ENCODE results near the gene KCNN4.
A peak's percentile ranks its signal among the peaks of the same experiment; 100 is the strongest.
"Not testable (repeated sequence)": the region's sequence is repeated elsewhere in the genome, so short reads cannot be mapped to it uniquely, and the experiment has no call there.

KCNN4 gene

DNA sequence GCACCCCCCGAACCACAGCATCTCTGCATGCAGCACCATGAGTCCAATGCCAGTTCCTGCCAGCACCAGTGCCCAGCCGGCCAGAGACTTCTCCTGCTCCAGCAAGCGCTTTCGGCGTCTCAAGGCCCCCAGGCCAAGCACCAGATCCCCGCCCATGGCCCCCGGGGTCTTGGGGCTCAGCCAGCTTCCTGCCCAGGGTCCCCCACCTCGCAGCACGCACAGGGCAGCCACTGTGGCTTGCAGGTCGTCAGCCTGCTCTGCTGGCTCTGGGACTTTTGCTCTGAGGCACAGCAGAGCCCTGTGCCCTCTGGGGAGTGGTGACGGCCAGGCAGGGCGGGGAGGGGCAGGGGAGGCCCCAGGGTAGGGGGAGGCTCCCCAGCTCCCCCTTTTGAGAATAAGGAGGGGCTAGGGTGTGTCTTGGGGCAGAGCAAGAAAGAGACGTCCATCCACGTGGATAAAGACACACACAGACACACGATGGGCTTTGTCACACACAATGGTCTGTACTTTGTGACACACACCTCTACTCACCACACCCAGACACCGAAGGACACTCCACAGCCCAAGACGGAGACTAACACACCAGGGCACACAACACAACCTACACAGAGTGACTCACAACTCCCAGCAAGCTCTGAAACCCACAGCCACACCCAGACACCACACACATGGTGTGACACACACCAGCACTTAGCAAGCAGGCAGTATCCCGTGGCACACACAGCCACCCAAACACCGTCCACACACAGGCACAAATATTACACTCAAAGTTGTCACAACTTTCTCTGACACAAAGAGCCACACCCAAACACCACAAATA is at the start of gene KCNN4:
TSS of gene KCNN4 (minus strand) at position 268 of the 820 bp plus-strand sequence. CDS start at position 156, 112 bp downstream.
- DNase-seq: peak; percentile 58

DNA sequence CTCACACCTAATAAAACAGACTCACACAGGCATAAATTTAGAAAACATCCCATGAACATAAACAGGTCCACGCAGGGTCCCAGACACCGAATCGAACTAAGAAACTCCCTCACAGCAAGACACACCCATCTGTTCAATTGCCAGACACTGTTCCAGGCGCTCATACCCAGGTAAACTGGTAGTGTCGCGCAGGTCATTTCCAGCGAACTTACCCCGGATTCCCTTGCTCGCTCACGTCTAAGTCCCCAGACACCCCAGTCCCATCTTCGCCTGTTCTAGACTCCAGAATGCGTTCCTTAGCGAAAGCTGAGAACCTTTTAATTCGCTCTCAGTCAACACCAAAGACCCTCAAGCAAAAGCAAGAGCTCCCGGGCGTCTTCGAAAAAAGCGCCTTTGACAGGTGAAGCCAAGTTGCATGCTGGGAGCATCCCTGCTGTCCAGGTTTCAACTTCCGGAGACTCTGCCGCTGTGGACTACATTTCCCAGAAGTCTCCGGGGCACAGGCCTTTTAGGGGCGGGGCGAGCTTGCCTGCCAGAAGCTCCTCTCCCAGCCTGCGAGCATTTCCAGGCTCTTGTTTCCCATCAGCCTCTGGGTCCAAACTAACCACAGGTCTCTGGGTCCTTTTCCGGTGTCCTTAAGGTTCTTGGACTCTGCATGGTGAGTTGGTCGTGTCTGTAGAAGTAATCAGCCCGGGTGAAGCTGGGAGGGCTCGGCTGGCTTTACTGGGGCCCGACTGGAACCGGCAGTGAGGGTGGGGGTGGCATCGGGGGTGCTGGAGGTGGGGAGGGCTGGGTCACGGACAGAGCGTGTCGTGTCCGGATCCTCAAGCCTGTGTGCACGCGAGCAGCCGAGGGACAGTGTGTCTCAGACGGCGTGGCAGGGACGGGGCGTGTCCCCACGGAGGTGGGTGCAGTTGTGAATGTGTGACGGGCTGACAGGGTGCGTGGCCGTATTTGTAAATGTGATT is 46.3 kb upstream of the KCNN4 start, which contains the start of gene ZNF283:
TSS of gene ZNF283 (plus strand) at position 535 of the 968 bp plus-strand sequence. CDS start 6,184 bp downstream, outside the sequence.
- DNase-seq: peak; percentile 86

DNA sequence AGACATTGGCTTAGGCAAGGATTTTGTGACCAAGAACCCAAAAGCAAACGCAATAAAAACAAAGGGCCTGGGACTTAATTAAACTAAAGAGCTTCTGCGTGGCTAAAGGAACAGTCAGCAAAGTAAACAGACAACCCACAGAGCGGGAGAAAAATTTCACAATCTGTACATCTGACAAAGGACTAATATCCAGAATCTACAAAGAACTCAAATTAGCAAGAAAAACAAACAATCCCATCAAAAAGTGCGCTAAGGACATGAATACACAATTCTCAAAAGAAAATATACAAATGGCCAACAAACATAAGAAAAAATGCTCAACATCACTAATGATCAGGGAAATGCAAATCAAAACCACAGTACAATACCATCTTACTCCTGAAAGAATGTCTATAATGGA is 43.8 kb upstream of the KCNN4 start:
- DNase-seq: not testable (repeated sequence)

DNA sequence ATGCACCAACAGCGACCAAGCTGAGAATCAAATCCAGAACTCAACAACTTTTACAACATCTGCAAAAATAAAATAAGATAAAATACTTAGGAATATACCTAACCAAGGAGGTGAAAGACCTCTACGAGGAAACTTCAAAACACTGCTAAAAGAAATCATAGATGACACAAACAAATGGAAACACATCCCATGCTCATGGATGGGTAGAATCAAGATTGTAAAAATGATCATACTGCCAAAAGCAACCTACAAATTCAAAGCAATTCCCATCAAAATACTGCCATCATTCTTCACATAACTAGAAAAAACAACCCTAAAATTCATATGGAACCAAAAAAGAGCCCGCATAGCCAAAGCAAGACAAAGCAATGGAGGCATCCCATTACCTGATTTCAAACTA is 43.1 kb upstream of the KCNN4 start:
- DNase-seq: not testable (repeated sequence)

DNA sequence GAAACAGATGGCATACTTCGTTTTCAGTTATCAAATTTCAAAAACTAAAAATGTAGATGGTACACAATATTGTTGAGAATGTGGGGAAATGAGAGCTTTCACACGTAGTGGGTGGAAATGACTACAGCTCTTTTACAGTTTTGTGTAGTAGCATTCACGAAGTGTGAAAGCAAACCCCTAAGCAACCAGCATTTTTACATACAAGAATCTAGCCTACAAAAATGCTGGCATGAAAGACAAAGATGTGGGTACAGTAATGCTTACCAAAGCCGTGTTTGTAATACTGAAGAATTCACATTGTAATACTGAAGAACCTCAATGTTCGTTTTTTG is 40.1 kb upstream of the KCNN4 start:
- no peak for DNase-seq

DNA sequence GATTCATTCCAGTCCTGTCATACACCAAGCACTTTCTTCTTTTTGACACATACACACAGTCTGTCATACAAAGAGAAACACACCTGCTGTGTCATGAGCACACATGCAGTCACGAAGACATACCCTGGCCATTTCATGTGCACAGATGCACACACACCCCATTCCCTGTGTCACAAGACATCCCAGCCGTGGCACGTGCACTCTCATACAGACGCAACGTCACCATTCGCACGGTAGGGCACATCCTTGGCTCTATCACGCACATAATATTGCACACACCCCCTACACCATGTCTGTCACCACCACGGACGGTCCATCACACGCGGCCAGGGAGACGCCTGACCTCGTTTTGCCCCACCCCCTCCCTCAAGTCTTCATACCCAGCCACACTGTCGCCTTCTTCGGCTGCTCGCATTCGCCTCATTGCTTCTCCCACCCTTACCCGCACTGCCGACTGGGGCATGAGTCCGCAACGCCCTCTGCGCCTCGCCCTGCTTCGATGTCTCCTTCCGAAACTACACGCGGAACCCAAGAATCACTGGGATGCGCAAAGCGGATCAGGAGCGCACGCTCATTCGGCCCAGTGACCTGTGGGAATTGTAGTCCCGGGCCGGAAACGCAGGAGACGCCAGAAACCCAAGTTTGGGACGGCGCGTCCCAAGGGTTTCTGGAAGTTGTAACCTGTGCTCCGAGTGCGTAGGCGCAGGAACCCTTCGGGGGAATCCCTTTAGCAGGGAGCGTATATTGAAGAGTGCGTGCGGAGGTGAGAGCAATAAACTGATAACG is 39.5 kb upstream of the KCNN4 start:
- DNase-seq: peak; percentile 47

DNA sequence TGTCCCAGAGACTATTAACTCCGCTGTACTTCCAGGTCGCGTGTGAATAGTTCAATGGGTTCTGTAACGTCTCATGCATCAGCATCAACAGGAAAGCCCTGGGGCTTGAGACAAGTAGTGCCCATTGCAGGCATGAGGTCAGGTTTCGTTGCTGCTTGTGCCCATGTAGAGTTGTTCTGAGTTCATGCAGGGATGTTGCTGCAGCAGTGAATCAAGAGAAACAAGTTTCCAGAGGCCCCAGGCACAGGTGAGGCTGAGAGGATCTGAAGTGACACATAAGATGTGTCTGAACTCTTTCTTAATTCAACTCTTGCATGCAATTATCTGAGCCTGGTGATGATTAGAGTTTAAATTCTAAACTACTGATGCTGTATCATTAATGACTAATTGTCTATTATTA is 37.7 kb upstream of the KCNN4 start:
- no peak for DNase-seq

DNA sequence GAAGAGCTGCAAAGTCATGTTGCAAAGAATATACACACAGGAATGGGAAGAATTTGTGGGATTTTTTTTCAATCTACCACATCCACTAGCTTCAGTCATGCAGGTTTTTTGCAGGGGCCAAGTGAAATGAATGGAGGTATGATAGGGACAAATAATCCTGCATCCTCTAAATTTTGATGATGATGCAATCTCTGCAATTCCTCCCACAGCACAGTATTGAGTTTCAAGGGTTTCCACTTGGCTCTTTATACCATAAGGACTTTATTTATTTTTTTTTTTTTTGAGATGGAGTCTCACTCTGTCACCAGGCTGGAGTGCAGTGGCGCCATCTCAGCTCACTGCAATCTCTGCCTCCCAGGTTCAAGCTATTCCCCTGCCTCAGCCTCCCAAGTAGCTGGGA is 36.7 kb upstream of the KCNN4 start:
- not testable (repeated sequence) for DNase-seq

DNA sequence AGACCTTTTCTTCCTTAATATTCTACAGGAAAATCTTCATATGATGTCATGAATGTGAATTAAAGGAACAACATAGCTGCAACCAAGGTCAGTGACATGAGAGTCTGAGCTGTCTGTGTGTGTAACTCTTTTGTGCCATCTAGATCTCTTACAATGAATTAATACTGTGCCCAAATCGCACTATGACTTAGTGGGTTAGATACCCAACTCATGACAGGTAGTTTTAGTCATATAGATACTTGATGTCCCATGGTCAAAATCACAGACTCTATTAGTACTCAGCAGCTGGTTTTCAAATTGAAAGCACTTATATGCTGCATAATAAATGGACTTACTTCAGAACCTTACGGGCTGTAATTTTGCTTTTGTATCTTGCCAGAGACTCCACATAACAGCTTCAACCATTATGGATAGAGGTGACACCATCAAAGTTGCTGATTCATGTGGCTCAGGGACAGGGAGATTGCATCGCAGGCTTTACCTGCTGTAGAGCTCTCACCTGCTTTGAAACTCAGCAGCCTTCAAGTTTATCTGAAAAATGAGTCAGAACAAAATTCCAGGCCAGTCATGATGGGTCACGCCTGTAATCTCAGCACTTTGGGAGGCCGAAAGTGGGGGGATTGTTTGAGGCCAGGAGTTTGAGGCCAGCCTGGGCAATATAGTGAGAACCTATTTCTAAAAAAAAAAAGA is 34.0 kb upstream of the KCNN4 start:
- DNase-seq: no peak

DNA sequence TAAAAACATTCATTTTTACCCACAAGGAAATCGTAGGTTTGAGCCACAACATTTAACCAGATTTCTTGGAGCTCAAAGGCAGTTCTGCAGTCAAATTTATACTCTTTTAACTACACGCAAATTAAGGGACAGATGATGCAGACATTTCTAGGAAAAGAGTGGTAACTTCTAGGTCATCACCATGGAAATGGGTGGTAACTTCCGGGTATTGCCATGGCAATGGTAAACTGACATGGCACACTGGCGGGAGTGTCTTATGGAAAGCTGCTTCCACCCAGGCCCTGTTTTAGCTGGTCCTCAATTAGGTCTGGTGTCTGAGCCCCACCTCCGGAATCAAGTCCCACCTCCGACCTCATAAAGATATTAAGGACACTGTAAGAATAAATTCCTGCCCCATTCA is 31.9 kb upstream of the KCNN4 start:
- no peak for DNase-seq

DNA sequence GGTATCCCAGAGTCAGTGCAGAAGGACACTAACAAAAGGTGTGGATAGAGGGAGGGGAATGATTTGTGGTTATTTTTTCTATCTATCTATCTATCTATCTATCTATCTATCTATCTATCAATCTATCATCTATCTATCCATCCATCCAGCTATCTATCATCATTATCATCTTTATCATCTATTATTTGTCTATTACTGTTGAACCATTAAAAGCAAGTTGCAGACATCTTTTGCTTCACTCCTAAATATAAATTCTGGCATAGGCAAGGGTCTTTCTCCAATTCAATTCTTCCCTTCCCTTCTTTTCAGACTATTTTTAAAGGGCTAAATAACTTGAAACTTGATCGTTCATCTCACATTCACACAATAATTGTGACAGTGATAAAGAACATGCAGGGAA is 31.5 kb upstream of the KCNN4 start:
- DNase-seq: no peak

DNA sequence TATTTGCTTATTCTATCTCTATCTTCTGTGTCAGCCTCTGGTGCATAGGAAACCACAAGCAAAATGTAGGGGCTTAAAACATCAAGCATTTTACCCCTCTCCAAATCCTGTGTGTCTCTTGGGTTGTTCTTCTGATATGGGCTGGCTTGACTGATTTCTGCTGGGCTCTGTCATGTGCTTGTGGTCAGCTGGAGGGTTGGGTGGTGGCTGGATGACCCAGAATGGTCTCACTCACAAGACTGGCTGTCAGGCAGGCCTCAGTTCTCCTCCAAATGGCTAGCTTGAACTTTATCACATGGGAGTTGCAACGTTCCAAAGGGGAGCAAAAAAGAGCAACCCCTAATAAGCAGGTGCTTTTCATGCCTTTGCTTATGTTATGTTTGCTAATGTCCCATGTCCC is 31.1 kb upstream of the KCNN4 start:
- no peak for DNase-seq

DNA sequence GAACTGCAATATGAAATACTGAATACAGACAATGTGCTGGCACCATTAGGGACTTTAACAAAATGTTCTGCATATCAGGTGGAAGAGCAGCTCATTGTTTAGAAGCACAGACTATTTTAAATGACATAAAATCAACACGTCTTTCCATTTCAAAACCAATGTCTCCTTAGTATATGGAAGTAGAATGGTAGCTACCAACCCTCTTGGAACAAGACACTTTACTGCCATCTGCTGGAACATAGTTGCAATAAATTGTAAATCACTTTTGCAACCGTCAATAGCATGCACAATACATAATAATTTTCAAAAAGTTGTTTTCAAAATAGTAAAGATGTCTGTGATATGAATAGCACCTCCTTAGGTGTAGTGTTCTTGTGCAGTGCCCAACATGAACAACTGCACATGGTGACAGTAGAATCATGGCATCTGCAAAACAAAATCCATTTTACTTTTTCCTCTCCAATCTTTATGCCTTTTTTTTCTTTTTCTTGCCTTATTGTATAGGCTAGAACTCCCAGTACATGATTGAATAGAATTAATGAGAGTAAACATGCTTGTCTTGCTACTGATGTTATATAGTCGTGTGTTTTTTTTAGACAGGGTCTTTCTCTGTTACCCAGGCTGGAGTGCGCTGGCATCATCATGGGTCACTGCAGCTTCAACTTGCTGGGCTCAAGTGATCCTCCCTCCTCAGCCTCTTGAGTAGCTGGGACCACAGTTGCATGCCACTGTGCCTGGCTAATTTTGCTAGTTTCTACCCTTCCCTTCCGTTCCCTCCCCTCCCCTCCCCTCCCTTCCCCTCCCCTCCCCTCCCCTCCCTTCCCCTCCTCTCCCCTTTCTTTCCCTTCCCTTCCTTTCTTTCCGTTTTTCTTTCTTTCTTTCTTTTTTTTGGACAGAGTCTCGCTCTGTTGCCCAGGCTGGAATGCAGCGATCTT is 29.3 kb upstream of the KCNN4 start:
- DNase-seq: peak; percentile 45

DNA sequence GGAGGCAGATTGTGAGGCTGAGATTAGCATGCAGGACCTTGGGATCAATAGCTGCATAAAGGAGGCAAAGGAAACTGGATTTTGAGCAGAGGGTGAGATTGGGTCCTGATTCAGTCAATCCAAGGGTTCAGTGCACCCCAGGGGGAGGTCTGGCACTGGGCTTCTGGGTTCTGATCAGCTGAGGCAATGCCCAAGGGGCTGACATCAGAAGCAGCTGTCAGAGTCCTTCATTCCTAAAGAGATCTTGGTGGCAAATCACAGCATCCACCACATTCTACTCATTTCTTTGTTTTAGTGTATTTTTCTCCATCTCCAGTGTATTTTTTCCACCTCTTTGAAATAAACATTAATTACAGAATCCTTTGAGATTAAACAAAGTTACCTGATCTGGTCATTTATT is 26.9 kb upstream of the KCNN4 start:
- DNase-seq: no peak

DNA sequence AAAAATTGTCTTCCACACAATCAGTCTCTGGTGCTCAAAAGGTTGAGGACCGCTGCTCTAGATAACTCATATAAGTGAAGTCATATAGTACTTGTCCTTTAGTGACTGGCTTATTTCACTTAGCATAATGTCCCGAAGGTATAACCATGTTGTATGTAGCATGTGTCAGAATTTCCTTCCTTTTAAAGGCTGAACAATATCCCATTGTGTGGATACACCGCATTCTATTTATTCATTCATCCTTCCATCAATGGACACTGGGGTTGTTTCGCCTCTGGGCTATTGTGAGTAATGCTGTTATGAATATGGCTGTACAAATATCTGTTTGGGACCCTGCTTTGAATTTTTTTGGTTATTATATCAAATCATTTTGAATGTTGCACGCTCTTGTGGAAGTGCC is 26.1 kb upstream of the KCNN4 start:
- DNase-seq: no peak

DNA sequence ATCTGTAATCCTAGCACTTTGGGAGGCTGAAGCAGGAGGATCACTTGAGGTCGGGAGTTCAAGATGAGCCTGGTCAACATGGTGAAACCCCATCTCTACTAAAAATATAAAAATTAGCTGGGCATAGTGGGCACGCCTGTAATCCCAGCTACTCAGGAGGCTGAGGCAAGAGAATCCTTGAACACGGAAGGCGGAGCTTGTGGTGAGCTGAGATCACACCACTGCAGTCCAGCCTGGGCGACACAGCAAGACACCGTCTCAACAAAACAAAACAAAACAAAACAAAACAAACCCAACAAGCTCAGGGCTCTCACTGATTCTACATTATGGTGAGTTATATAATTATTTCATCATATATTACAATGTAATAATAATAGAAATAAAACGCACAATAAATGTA is 25.6 kb upstream of the KCNN4 start:
- DNase-seq: not testable (repeated sequence)

DNA sequence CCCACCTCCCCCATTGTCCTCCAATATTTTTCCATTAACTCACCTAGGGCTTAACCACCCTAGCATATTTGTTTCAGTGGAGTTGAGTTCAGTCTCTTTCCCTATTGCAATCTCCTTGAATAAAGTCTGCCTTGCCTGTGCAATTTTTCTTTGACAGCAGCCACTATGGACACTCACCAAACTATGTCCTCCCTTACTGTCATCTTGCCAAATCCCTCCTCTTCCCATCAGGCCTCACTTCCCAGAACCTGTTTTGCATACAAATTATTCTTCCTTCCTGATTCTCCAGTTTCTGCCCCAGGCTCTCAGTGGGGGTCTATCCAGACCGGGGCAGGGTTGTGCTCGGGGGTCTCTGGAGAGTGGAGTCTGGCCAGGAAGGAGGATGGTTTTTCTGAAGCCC is 23.7 kb upstream of the KCNN4 start:
- DNase-seq: no peak

DNA sequence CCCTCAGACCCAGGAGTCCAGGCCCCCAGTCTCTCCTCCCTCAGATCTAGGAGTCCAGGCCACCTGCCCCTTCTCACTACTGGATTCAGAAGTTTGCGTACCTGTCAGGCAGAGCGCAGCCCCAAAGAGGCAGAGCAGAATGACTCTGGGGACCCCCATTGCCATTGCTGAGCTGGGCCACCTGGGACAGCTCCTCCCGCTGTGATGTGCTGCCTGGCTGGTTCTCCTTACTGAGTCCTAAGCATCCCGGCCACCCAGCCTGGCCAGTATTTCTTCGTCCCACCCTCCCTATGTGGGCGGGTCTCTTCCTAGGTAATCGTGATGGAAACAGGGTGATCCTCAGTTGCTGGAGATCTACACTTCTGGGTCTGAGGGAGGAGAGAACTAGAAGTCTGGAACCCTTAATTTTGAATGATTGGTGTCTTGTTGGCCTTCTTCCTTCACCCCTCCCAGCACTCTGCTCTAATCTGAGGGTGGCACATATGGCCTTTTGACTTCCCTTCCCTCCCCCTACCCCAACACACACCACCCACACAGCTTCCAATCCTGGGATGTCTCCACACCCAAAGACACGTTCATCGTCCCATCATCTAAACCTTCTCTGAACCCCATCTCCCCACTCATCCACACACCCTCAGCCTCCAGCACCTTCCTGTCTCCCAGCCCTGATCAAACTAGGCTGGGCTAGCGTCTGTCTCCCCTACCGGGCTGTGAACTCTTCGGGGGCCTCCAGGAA is 21.6 kb upstream of the KCNN4 start, which contains the start of gene LYPD5:
TSS of gene LYPD5 (minus strand) at position 232 of the 736 bp plus-strand sequence. CDS start at position 165, 67 bp downstream.
- no peak for DNase-seq

DNA sequence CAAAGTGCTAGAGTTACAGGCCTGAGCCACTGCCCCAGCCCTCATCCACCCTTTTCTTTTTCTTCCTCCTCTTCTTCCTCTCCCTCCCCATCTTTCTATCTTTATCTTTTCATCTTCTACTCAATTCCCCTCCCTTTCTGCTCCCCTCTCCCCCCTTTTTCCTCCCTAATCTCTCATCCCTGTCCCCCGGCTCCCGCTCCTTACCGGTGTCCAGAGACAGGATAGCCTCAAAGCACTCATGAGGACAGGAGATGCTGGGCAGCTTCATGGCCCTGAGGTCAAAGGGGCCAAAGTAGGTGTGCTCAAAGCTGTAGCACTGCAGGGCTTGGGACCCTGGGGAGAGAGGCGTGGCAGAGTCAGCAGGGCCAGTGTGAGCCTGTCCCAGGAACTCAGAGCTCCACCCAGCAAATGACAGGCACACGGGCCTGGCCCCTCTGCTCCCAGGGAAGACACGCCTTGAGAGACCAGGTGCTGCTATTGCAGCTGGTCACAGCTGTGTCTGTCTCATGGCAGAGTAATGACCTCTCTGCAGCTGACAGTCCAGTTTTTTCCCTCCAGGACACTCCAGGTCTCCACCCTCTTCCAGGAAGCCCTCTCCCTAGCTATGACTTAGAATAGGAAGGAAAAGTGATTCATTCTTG is 18.8 kb upstream of the KCNN4 start:
- DNase-seq: no peak

Data from fibroblast of skin of right quadriceps (primary cell).